SJCRH30 (cell line): ENCODE results near the gene IL20RA. TPM values are rescaled to one million over a fixed set of nuclear protein-coding genes. Genes with fewer than 3 reads are reported as not detected.
A peak's percentile ranks its signal among the peaks of the same experiment; 100 is the strongest.
"Not testable (repeated sequence)": the region's sequence is repeated elsewhere in the genome, so short reads cannot be mapped to it uniquely, and the experiment has no call there.

Experiments
- DNase-seq, 2 experiments: peaks; one replicate each; pipeline ENCODE4 v3.0.0-alpha.2; 2015 to 2020
- H3K27ac ChIP-seq: fragments of 250-450 bp; sonication (Bioruptor Pico); 2 replicates; pipeline ENCODE4 v1.5.1; 2020; ENCODE audit warnings: mild to moderate bottlenecking, moderate library complexity
- H3K27me3 ChIP-seq: fragments of 250-450 bp; sonication (Bioruptor Pico); 2 replicates; pipeline ENCODE4 v1.5.1; 2020; ENCODE audit warnings: mild to moderate bottlenecking, moderate library complexity
- H3K36me3 ChIP-seq: fragments of 250-450 bp; sonication (Bioruptor Pico); 2 replicates; pipeline ENCODE4 v1.5.1; 2020; ENCODE audit warnings: mild to moderate bottlenecking, moderate library complexity
- H3K4me1 ChIP-seq: fragments of 250-450 bp; sonication (Bioruptor Pico); 2 replicates; pipeline ENCODE4 v1.5.1; 2020; ENCODE audit warnings: mild to moderate bottlenecking, moderate library complexity
- H3K4me3 ChIP-seq: fragments of 250-450 bp; sonication (Bioruptor Pico); 2 replicates; pipeline ENCODE4 v1.5.1; 2020; ENCODE audit warnings: mild to moderate bottlenecking, moderate library complexity
- H3K9me3 ChIP-seq: fragments of 250-450 bp; sonication (Bioruptor Pico); replicated peaks from 2 replicates; pipeline ENCODE4 v1.5.1; 2020; ENCODE audit warnings: mild to moderate bottlenecking, moderate library complexity
- total RNA-seq: library from RNA; depleted of rRNA; stranded (reverse); fragments of >200 nt; shearing (Covaris generic); gene quantifications from 2 replicates; pipeline ENCODE4 v1.2.3, GENCODE V29; 2014

IL20RA gene
- total RNA-seq, 1 experiment from 2014 or later = 0.22 TPM

DNA sequence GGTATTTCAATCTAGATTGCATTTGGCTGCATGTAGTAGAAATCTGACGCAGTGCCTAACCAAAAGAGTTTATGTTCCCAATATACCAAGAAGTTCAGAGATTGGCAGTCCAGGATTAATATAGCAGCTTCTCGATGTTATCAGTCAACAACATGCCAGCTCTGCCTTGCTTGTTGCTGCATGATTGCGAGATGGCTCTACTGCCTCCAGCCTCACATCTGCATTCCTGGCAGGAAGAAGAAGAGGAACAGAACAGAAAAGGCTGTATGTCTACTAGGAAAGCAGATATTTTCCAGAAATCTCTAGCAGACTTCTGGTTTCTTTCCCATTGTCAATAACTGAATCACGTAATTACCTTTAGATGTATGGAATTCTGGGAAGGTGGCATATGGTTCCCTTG, 61.8 kb downstream of the IL20RA start:
- Histone ChIP-seq H3K9me3 (no peaks in the 10 kb centered on the region), H3K36me3 (no peaks in the 10 kb centered on the region), H3K27ac (no peak overlapping the region), H3K4me1 (no peaks in the 10 kb centered on the region), H3K4me3 (no peak overlapping the region), H3K27me3 (no peaks in the 10 kb centered on the region)
- DNase-seq = no peak

DNA sequence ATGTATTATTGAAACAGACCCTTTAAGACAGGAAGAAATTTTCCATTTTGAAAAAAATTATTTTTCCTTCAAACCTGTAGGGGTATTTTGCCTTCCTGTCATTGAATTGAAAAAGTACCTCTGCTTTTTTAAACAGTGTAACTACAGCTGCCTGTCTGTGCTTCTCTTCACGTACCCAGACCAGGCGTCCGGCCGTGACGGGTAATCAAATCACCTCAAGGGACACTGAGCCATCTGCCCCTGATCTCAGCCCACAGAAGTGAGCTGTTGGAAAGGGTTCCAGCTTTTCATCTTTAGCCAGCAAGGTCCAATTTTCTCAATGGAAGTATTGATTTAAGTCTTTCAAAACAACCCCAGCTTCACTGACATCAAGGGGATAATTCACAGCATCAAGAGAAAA, 64.7 kb downstream of the IL20RA start:
- no peak overlapping the region for H3K4me3 ChIP-seq
- H3K27ac ChIP-seq = no peak overlapping the region
- H3K4me1 ChIP-seq = no peaks in the 10 kb centered on the region
- H3K9me3 ChIP-seq = no peaks in the 10 kb centered on the region
- no peaks in the 10 kb centered on the region for H3K36me3 ChIP-seq
- H3K27me3 ChIP-seq = no peaks in the 10 kb centered on the region
- no peak for DNase-seq

DNA sequence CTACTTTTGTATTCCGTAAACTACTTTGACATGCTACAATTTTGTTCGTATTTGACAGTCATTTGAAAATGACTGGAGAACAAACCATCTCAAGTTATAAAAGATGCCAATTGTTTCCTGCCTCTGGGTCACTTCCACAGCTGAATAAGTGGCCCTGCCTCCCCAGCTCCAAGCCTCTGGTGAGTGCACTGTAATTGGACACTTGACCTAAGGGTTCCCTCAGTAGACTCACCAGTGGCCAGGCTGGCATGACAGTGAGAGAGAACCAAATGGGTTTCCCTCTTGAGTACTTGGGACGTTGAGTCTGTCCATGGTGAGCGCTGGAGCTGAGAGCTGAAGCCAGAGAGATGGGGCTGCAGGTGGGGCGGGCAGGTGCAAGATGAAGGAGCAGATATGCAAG, 65.6 kb downstream of the IL20RA start:
- DNase-seq = peak in 1 of 2 experiments; percentile 24
- Histone ChIP-seq H3K9me3 (no peaks in the 10 kb centered on the region), H3K4me1 (no peaks in the 10 kb centered on the region), H3K4me3 (no peak overlapping the region), H3K36me3 (no peaks in the 10 kb centered on the region), H3K27me3 (no peaks in the 10 kb centered on the region), H3K27ac (no peak overlapping the region)

DNA sequence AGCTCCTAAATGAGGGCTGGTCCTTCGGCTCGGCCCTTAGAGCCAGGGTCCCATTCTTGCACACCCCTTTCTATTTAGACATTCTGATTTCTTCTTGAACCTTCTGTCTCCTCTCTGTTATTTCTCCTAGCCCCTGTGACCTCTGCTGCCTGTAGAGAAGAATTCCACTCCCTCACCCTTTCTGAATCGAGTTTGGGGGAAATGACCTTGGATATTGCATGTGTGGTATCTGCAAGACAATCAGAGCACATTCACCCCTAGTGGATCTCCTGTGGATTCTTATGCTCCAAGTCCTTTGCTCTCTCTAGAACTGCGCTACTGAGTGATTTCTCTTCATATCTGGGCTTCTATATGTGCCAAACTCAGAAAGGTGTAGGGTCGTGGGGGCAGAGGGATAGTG, 67.7 kb downstream of the IL20RA start:
- no peak for DNase-seq
- no peaks in the 10 kb centered on the region for H3K36me3 ChIP-seq
- no peak overlapping the region for H3K27ac ChIP-seq
- H3K4me3 ChIP-seq = no peak overlapping the region
- H3K9me3 ChIP-seq = no peaks in the 10 kb centered on the region
- no peaks in the 10 kb centered on the region for H3K27me3 ChIP-seq
- no peaks in the 10 kb centered on the region for H3K4me1 ChIP-seq

DNA sequence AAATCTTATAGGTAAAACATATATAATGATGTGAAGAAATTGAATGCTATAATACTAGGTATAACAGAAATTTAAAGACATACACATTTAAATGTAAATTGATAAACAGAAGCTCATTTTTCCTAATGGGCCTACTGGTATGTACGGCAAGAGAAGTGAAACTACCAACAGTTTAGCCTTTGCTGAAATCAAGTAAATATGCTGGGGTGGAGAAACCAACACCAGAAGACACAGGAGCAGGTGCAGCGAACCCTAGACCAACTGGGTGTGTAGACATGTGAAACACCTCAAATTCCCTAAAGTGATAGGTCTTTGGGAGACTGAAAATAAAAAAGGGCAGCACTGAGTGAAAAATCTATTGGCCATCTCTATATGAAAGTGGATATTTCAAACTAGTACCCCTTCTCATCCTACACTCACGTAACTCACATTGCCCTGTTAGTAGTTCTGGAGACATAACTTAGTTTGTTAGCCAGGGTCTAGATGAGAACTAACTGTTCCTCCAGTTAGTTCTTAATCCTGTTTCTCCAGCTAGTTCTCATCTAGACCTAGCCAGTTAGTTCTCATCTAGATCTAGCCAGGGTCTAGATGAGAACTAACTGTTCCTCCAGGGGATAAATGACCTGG, 69.6 kb downstream of the IL20RA start:
- no peak for DNase-seq
- no peaks in the 10 kb centered on the region for H3K27me3 ChIP-seq
- H3K9me3 ChIP-seq = no peaks in the 10 kb centered on the region
- H3K4me1 ChIP-seq = no peaks in the 10 kb centered on the region
- H3K4me3 ChIP-seq = no peak overlapping the region
- no peaks in the 10 kb centered on the region for H3K36me3 ChIP-seq
- no peak overlapping the region for H3K27ac ChIP-seq

DNA sequence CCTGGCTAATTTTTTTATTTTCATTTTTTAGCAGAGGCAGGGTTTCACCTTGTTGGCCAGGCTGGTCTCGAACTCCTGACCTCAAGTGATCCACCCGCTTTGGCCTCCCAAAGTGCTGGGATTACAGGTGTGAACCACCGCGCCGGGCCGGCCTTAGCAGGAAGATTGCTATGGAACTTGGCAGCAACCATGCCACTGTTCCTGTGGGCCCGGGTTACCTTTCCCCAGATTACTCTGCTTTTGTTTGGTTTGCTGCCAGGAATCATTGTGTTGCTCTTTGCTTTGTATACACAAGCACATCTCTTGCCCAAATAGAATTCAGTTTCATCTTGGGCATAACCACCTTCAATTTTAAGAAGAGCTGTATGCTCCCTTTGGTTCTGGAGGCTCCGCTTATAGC, 71.0 kb downstream of the IL20RA start:
- not testable (repeated sequence) for H3K4me3 ChIP-seq, H3K4me1 ChIP-seq, H3K9me3 ChIP-seq, H3K27ac ChIP-seq, H3K27me3 ChIP-seq, DNase-seq, H3K36me3 ChIP-seq

DNA sequence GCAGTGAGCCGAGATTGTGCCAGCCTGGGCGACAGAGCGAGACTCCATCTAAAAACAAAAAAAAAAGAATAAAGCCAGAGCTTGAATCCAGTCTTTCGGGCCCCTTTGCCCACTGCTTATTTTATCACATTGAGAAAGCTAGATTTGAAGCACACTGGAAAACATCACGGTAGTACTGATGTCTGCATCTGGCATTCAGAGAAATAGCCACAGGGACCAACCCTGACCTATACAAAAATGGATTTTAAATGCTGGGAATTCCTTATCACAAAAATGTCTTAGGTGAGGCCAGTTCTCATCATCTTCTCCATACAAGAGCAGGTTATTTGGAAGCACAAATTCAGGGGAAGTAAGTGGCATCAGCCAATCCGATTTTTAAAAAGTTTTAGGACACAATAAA, 73.2 kb downstream of the IL20RA start:
- DNase-seq = no peak
- H3K27me3 ChIP-seq = no peaks in the 10 kb centered on the region
- H3K4me3 ChIP-seq = no peak overlapping the region
- H3K36me3 ChIP-seq = no peaks in the 10 kb centered on the region
- no peak overlapping the region for H3K27ac ChIP-seq
- H3K9me3 ChIP-seq = no peaks in the 10 kb centered on the region
- peaks cover 7% of the 10 kb centered on the region; the same call in 1 of the 2 replicates for H3K4me1 ChIP-seq

DNA sequence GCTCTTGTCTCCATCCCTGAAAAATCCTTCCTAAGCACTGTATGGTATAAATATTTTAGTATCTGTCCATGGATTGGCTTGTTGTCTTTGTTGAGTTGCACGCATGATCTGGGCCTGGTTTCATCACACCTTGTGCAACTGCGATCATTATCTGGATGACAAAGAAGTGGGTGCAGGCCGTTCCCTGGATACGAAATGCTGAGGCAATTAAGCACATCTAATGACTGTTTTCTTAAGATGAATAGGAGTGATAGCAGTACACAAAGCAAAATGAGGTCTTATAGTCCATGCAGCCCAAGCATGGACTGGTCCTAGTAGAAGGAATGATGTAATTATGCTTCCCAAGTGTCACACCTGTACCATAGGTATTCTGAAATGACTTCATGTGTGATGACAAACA, 74.8 kb downstream of the IL20RA start:
- DNase-seq = no peak
- Histone ChIP-seq H3K4me3 (no peak overlapping the region), H3K36me3 (no peaks in the 10 kb centered on the region), H3K27ac (no peak overlapping the region), H3K4me1 (peaks cover 7% of the 10 kb centered on the region; the same call in 1 of the 2 replicates), H3K27me3 (no peaks in the 10 kb centered on the region), H3K9me3 (no peaks in the 10 kb centered on the region)

DNA sequence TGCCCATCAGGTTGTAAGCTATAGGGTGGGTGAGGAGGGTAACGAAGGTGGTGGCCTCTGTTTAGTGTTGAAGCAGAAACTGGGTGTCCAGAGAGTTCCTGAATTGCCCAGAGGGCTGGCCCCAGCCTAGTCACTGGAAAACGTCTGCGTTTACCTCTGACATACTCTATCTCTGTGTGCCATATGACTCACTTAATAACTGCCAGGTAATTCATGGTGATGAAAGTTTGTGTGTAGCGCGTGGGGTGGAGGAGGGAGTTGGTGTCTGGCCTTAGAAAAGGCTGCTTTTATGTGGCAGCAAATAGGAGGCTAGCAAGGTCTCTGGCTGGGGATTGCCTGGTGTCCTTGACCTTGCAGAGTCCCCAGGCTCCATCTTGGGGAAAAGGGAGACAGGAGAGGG, 75.3 kb downstream of the IL20RA start:
- no peak for DNase-seq
- Histone ChIP-seq H3K36me3 (no peaks in the 10 kb centered on the region), H3K4me3 (no peak overlapping the region), H3K9me3 (no peaks in the 10 kb centered on the region), H3K4me1 (peaks cover 7% of the 10 kb centered on the region; the same call in 1 of the 2 replicates), H3K27ac (no peak overlapping the region), H3K27me3 (no peaks in the 10 kb centered on the region)

DNA sequence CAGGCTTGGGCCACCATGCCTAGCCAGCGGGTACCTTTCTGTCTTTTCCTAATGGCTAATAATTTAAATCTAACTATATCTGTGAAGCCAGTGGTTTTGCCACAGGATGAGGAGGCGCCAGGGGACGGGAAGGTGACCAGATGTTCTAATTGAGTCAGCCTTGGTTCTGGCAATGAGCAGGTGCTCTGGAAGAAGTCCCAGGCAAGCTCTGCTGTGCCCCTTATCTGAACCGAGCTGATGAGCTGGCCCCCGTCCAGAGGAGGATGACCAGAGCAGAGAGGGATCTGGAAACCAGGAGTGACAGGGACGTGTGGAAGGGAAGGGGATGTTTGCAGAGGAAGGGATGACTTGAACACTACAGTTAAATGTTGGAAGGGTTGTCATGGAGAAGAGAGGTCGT, 75.9 kb downstream of the IL20RA start:
- Histone ChIP-seq H3K27ac (no peak overlapping the region), H3K4me3 (no peak overlapping the region), H3K36me3 (no peaks in the 10 kb centered on the region), H3K27me3 (no peaks in the 10 kb centered on the region), H3K9me3 (no peaks in the 10 kb centered on the region), H3K4me1 (peaks cover 10% of the 10 kb centered on the region)
- peak; percentile 52 to 63 for DNase-seq

DNA sequence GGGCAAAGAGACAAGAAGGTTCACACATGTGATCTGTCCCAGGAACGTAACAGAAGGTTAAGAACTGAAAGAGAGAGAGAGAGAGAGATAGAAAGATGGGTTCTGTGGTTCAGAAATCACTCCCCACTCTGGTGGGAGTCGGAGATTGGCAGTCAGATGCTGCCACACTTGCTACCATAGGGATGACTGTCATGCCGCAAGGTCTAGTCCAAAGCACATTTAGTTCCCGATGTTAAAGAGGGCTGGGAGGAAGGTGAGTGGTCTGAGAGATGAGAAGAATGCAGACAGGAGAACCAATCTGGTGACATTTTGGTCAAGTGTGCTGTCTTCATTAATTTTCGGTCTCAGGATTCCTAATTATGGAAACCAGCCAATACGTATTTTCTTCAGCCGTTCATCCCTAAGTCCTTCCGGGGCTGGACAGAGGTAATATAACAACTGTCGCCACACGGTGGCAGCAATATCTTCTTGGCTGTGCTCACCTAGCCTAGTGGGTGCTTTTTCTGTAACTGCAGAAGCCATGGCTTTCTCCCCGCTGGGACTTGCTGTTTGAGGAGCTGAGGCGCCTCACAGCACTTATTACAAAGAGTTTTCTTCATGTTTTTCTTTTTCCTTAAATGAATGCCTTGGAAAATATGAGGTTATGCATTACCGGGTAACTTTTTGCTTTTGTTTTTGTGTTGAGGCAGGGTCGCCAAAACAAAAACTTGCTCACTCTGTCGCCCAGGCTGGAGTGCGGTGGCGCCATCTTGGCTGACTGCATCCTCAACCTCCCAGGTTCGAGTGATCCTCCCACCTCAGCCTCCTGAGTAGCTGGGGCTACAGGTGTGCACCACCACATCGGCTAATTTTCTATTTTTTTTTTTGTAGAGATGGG, 76.7 kb downstream of the IL20RA start:
- H3K27ac ChIP-seq = no peak overlapping the region
- H3K4me3 ChIP-seq = no peak overlapping the region
- no peaks in the 10 kb centered on the region for H3K36me3 ChIP-seq
- H3K4me1 ChIP-seq = peaks cover 16% of the 10 kb centered on the region
- DNase-seq = peak; percentile 69 to 86
- no peaks in the 10 kb centered on the region for H3K27me3 ChIP-seq
- no peaks in the 10 kb centered on the region for H3K9me3 ChIP-seq

DNA sequence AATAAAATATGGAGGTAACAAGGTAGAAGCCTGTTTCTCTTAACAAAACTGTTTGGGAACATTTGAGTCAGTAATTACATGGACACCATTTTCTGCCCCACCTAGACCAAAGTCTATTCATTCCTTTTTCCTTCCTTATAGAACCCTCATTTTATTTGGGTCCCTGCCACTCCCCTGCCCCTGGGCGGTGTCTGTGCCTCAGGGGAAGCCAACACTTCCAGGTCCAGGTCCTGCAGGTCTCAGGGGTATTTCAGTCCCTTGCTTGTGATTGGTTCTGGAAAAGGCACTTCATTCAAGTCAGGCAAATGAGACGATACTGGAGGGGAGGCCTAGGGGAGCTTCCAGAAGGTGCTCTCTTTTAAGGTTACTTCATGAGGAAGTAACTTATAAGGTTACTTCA, 80.4 kb downstream of the IL20RA start:
- DNase-seq = no peak
- H3K27me3 ChIP-seq = no peaks in the 10 kb centered on the region
- no peaks in the 10 kb centered on the region for H3K36me3 ChIP-seq
- no peaks in the 10 kb centered on the region for H3K9me3 ChIP-seq
- H3K4me1 ChIP-seq = peaks cover 29% of the 10 kb centered on the region
- H3K27ac ChIP-seq = no peak overlapping the region
- no peak overlapping the region for H3K4me3 ChIP-seq

DNA sequence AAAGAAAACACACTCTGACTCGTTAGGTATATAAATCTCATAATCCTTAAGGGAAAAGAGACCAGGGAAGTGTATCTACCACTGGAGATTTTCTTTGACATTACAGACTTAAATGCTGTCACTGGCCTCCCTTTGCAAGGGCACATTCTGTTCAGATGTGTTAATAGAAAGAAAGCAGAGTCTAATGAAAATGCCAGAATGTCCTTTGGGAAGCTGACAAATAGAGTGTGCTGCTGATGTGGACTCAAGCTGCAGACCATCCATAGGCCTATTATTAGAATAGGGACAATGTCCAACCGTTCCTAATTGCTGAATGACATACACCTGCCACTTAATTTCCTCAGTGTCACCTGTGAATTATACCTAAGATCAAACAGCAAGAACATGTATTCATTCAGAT, 81.5 kb downstream of the IL20RA start:
- peak overlapping the region; percentile 81 for H3K27ac ChIP-seq
- peak in 1 of 2 experiments; percentile 22 for DNase-seq

DNA sequence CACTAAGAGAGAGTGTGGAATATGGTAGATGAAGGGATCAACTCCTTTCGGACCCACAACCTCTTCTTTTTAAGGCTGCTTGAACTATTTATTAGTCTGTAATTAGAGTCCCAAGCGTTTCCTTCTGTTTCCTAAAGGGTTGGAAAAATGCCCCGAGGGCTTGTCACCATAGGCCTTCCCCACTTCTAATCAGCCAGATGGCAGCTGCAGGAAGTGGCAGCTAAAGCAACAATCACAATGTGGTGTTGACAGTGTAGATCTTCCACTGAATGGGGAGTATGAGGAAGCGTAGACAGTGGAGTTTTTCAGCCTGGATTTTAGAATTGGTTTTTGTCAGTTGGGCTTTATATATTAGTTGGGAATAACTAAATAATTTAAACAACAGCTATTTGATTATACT, 82.1 kb downstream of the IL20RA start:
- no peaks in the 10 kb centered on the region for H3K9me3 ChIP-seq
- peak overlapping the region; percentile 81 for H3K27ac ChIP-seq
- no peaks in the 10 kb centered on the region for H3K27me3 ChIP-seq
- no peak overlapping the region for H3K4me3 ChIP-seq
- H3K36me3 ChIP-seq = no peaks in the 10 kb centered on the region
- peaks cover 22% of the 10 kb centered on the region for H3K4me1 ChIP-seq
- peak; percentile 92 to 97 for DNase-seq

More for the DNA sequence above, 81.5 kb downstream of the IL20RA start:
- H3K4me1 ChIP-seq = peaks cover 22% of the 10 kb centered on the region
- no peaks in the 10 kb centered on the region for H3K36me3 ChIP-seq
- H3K9me3 ChIP-seq = no peaks in the 10 kb centered on the region
- H3K4me3 ChIP-seq = no peak overlapping the region
- no peaks in the 10 kb centered on the region for H3K27me3 ChIP-seq

DNA sequence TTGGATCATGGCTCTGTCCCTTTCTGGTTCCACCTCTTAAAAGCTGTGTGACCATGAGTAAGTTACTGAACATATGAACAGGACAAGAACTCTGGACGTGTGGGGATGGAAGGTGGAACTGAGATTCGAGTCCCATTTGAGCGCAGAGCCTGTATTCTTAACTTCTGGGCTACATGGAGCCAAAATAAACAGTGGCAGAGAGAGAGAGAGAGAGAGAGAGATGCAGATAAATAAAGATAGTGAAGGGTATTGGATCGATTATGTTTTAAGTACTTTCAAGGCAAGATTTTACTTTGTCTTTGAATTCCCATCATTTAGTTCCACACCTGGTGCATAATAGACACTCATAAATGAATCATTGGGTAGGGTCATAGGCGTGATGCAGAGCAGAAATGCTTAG, 82.9 kb downstream of the IL20RA start:
- Histone ChIP-seq H3K9me3 (no peaks in the 10 kb centered on the region), H3K4me3 (no peak overlapping the region), H3K4me1 (peaks cover 25% of the 10 kb centered on the region), H3K36me3 (no peaks in the 10 kb centered on the region), H3K27me3 (no peaks in the 10 kb centered on the region), H3K27ac (peak overlapping the region; percentile 81)
- DNase-seq = peak in 1 of 2 experiments; percentile 32
